Femur (tissue), 1 donor: ENCODE measurements around the gene ERG28.

Experiments used
- DNase-seq: peaks from one replicate; pipeline ENCODE4 v3.0.0-alpha.2; 2017

The ERG28 gene

DNA sequence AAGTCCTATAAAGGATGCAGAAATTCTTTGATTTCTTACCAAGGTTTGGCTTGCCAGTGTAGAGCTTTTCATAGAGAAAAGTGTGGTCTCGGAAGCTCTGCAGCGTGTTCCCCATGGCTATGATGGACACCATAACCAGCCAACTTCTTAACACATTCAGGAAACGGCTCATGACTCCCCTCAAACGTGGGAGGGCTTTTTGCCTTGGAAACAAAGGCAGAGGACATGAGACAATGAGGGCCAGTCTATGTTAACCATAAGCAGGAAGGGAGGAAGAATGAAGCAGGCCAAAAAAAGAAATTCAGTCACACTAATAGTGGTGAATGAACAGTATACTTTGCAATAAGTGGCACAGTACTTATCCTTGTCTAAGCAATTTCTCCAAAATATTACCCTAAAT lies 3.3 kb downstream of the ERG28 start:
- no peak for DNase-seq

DNA sequence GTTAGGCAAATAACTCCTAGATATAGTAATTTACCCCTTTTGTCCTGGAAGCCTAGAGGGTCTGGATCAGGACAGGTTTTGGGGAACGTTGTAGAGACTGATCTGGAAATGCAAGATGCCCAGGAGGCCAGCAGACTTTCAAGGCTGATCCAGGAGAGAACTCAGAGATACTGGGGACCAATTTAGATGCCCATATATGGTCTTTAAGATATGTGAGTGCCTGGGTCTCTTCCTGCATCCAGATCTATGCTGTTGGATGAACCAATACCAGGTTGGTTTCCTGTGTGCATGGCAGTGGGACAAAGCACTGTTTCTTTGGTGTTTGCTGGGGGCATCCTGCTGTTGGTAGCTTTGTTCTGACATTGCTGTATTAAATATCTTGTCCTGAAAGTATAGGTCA lies 5.4 kb downstream of the ERG28 start:
- no peak for DNase-seq

DNA sequence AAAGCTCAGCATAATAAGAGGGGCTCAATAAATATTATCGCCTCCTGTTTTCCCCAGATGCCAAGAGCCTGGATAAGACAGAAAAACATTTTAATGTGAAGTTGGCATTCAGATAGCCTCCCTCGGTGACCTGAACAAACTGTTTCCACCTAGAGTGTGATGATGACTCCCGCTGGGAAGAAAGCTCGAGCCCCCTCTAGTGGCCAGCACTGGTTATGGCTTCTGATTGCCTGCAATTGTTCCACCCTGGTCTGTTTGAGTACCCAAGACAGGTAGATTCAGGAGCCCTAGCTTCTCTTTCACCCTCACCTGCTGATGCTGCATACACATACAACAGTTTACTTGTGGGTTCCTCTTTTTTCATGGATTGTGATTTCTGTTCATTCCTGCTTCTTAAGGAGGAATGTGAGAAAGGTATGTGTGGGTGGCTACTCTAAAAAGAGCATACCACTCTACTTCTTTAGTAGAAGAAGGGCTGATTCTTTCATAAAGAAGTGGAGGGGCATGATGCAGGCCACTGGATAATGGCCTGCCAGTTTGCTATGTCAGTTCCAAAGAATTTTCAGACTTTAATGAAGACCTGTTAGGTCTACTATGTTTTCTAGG lies 6.4 kb downstream of the ERG28 start:
- peak; percentile 84 for DNase-seq

DNA sequence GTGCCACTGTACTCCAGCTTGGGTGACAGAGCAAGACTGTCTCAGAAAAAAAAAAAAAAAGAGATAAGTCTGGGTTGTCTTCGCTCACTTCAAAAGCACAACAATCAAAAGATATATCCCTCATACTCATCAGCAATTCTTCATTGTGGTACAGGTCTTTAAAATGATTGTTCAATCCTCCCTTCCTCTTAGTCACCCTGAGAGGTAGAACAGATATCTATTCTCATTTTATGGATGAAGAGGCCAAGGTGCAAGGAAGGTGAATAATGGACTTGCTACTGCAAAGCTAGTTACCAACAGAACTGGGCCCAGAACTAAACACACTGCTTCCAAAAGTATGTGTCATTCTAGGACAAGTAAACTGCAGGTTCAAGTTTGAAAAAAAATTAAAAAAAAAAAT lies 7.1 kb downstream of the ERG28 start:
- DNase-seq, result no peak

DNA sequence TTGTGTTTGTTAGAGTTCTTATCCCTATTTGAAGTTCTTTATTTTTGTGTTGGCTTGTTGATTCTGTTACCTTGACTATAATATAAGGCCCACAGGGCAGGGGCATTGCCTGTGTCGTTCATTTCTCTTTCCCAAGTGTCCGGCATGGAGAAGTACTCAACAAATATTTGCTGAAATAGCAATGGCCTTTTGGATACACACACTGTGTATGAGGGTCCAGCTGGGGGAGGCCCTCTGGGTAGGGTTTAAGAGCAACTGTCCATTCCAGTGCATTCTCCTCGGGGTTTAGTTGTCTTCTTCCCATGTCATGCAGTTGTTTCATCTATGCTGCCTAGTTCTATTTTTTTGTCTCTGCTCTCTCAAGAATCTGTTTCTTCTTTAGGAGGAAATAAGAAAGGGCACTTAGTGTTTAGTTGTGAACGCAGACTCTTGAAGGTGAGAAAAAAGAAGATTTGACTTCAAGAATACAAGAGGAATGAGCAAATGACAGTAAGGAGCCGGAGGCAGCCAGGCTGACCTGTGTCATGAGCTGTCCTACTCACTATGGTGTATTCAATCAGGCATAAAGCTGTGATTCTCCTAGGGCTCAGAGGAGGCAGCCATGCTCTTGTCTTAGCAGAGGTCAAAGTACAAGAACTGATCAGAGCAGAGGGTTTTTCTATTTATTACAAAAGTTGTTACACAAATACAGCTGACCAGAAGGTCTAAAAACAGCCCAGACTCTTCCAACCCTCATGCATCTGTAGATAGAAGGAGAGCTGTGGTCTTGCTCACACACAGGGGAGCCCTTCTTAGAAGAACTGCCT lies 10.2 kb downstream of the ERG28 start:
- DNase-seq, result no peak

DNA sequence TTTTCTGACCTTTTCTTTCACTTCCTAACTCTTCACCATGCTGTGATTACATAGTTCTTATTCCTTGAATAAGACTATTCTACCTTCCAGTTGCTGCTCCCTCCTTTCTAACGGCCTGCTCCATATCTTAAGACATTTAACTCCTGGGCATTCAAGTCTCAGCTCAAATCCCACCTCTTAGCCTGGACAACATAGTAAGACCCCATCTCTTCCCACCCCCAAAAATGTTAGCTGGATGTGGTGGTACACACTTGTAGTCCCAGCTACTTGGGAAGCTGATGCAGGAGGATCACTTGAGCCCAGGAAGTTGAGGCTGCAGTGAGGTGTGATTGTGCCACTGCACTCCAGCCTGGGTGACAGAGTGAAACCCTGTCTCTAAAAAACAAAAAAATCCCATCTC lies 10.9 kb downstream of the ERG28 start:
- DNase-seq, result no peak

DNA sequence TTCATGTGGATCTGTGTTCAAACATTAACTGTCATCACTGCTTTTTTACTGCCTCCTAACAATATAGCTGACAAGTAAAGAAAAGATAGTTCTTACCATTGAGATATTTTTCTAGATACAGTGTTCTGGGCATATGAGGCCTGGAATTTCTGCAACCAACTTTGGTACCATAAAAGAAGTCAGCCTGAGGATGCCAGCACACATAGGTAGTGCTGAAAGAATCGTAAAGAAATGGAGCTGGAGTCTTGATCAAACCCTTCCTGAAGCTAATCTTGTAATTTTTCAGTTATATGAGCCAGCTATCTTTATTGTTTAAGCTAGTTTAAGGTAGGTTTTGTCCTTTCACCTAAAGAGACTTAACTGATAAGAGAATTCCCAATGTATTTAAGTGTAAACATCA lies 11.3 kb downstream of the ERG28 start:
- DNase-seq, result no peak

DNA sequence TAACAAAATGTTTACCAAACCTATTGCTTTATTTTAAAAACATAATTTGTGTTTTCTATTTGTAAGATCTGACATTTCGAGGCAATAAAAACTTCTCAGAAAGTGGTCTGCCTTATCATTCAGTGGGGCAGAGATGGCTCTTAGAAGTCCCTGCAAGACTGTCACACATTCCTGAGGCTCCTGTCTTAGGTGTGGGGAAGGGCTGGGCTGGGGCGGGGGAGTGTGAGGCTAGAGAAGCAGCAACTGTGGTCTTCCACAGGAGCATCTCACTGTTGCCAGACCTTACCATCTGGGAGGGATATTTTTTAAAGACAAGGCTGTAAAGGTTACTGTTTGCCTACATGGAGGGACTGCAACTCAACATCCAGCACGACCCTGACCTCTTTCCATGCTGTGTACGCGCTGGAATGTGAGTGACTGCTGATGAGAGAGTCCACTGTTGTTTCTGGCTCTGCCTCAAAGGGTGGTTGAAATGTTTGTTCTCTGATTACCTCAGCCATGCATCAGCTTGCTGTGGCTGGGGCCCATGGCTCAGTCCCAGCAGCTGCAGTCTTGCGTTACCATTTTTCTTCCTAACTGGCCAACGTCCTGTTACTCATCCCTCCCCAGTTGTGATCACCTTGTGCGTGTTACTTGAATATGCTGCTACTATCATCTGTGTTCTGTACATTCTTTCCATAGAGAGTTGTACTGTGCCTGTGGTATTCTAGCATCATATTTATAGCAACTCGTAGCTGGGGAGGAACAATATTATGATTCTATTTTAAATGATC lies 12.4 kb downstream of the ERG28 start:
- DNase-seq, result peak; percentile 78

DNA sequence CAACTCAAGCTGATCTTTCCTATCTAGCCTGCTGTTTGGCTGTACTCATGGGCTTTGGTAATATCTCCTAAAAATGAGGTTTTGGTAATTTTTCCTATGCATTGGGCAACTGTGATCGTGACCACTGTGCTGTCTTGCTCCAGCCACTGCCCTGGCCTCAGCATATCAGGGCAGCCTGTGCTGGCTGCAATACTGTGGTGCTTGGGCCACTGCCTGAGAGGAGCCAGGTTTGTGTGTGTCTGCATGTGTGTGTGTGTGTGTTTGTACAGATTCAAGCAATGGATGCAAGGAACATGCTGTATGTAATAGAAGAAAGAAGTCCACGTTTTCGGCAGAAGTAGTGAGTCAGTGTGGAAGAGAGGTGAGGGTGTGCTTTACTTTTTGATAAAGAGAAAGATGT lies 13.0 kb downstream of the ERG28 start:
- DNase-seq, result no peak

DNA sequence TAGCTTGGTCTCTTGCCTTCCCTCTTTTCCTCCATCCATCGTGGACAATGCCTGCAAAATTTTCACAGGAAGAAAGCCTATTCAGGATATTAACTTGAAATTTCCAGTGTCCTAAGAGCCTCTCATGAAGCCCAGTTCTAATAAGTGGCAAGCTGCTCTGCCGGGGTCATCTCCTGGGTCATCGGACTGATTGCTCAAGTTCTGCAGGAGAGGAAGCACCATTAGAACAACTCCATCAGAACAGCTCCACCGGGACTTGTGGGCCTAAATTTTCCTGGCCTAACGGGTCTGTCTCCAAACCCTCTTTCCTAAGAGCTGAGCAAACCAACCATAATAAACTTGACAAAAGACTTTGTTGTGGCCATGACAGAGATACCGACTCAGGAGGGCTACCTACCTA lies 13.9 kb downstream of the ERG28 start:
- no peak for DNase-seq

DNA sequence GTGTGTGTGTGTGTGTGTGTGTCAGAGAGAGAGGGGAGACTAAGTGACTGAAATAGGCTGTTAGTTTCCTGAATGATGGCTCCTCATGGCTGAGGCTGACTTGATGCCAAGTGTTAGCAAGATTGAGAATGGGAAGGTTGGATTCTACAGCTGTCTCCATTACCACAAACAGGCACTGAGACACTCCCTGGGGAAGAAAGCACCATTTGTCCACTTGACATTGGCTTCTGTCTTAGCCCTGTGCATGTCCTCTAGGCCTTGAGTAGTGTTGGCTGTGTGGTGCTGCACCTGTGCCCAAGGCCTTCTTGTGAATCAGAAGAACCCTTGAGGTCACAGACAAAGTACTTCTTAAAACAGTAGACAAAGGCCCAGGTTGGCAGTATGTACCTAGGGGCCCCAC lies 15.6 kb downstream of the ERG28 start:
- no peak for DNase-seq

DNA sequence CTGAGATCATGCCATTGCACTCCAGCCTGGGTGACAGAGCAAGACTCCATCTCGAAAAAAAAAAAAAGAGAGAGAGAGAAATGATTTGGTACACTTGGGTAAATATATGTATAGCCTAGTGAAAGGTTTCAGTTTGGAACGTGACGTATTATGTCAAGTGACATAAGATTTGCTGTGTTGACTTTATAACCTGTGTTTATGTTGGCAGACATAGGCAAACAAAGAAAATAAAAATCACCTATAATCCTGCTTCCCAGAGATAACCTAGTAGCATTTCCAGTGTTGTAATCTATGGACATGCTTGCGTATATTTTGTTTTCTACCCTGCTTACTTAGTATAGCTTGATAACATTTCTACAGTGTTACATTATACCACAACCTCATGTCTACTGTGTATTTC lies 16.7 kb downstream of the ERG28 start:
- no peak for DNase-seq

DNA sequence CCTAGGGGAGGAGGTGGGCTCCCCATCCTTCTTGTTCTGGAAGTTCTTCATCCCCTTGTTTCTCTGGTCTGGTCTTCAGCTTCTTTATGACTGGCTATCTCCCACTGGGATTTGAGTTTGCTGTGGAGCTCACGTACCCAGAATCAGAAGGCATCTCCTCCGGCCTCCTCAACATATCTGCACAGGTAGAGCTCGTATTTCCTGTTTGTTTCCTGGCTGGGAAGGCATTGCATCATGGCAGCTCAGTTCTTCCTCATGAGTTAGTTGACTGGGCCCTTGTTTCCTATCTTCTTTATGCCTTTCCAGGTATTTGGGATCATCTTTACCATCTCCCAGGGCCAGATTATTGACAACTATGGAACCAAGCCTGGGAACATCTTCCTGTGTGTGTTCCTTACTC lies 19.8 kb downstream of the ERG28 start:
- no peak for DNase-seq

DNA sequence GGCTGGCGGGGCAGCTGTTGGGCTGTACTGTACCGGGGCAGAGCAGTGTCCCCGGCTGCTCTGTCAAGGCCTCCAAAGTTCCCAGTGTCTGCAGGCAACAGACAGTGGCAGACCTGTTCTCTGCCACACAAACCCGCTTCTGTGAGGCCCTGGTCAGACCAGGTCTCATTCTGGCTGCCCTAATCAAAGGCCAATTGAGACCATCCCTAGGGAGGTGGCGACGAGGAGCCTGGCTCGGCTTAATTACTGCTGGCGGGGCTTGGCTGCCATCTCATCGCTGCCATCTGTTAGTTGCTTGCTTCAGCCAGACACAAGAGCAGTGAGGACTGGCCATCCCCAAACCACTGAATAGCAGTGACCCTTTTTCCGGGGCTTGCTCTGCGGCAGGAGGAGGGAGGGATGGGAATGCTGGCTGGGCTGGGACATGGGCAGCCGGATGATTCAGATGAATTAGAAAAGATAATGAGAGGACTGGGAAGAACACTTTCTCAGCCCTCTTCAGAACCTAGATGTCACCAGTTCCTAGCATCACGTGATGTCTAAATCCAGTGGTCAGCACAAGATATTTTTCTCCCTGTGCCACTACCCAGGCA lies 24.5 kb downstream of the ERG28 start:
- DNase-seq, result peak; percentile 76

DNA sequence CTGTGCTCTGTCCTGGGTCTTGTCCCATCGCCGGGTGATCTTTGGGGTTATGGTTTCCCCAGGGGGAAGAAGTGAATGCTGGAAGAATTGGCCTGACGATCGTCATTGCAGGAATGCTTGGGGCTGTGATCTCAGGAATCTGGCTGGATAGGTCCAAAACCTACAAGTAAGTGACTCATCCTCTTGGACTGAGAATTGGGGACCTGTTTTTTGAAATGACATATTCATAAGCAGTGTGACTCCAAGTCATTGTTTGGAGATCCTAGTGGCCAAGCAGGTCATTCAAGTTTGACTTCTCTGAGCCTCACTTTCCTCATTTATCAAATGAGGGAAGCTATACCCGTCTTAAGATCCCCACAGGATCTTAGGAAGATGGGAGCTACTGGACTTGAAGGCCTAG lies 25.8 kb downstream of the ERG28 start:
- no peak for DNase-seq

DNA sequence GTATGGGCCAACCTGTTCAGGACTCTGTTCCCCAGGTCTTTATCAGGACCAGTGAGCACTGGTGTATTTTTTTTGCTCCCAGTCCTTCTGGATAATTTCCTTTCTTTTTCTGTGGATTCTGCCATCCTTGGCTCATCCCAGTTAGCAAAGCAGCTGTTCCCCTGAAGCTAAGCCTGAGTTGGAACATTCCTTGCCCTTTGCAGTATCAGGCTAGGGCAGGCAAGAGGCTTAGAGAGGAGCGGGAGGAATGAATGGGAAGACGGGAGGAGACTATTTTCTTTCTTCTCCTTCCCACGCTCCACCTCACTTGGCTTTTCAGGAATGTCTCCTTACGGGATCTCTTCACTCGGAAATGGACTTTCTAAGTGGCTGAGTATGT lies 29.2 kb downstream of the ERG28 start:
- DNase-seq, result no peak

DNA sequence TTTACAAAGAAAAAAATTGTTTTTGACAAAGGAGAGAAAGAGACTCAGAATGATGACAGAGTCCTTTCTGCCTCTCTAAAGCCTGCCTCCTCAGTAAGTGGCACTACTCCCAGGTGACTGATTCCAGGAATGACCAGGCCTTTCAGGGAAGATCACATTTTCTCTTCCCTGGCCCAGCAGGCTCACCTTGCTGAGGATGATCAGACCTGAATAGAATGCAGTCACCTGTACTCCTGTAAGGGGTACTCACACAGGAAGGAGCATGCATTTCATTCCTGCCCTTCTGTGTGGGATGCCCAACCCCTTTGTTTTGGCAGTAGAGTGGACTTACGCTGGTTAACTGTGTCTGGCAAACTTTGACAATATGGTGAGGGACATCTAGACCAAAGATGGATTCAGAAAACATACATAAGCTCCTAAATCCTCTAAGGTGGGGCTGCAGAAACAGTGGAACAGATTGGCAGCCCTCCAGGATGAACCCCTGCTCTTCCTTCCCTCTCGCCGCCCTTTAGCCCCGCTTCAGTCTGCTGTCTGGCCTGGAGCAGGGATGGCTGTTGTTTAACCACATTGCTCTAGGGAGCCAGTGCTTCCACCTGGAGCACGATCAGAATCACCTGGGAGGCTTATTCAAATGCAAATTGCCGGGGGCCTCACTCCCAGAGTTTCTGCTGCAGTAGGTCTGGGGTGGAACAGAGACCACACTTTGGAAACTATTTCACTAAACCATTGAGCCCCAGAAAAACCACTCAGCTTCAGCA lies 29.8 kb downstream of the ERG28 start:
- DNase-seq, result no peak

DNA sequence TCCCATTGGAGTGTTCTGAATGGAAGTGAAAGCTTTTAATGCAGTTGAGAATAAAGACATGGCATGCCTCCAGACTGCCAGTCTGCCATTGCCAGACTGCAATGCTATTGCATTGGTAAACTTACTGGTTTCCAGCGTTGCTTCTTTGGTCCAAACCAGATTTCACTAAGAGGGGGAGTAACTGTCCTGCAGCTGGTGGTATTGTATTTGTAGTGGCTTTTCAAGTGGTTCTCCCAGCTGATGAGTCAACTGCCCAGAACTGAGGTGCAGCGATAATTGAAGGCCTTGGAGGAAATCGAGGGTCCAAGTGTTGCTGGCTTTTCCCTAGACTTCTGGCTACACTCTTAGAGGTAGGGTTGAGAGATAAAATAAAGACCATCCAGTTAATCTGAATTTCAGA lies 31.9 kb downstream of the ERG28 start:
- DNase-seq, result no peak

DNA sequence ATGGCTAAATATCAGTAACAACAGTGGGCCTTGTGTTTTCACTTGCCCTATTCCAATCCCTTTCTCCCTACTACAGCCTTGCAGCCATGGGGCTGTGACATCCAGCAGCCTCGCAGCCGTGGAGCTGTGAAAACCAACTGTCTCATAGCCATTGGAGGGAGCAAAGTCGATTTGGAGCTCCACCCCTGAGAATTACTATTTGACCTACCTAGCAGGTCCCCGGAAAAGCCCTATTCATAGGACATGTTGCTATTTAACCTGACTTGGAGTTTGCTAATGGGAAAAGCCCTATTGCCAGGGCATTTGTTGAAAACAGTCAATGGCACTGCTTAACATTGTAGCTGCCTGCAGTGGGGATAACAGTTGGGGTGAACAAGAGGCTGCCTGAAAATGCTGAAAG lies 33.3 kb downstream of the ERG28 start:
- DNase-seq, result no peak

DNA sequence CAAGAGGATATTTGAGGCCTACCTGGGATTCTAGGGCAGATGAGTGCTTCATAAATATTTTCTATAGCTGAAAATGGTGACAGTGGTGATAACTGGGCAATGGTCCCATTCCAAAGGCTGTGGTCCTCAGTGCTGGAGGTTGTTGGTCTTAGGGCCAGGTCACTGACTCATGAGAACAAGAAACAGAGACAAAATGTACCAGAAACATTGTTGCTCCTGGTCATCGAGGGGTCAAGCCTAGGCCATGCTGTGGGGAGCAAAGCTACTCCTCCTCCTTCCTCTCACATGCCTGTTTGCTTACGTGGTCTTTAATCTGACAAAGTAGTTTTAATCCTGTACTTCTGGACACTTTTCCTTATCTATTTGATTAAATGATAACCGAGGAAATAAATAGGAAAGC lies 33.8 kb downstream of the ERG28 start:
- no peak for DNase-seq

DNA sequence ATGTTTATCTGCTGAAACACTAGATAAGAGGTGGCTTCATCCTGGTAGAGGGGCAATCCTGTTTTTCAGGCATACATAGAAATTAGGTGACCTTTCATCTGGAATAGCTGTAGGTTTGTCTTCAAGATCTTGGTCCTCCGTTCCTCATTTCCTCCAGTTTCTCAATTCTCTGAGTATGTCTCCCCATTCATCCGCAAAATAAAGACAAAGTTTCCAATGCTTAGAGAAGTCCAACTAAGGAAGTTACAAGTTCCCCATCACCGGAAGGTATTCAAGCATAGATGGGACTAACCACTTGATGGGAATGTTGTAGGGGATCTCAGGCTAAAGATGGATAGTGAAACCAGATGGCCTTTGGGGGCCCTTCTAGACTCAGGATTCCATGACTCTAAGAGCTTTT lies 34.3 kb downstream of the ERG28 start:
- no peak for DNase-seq

DNA sequence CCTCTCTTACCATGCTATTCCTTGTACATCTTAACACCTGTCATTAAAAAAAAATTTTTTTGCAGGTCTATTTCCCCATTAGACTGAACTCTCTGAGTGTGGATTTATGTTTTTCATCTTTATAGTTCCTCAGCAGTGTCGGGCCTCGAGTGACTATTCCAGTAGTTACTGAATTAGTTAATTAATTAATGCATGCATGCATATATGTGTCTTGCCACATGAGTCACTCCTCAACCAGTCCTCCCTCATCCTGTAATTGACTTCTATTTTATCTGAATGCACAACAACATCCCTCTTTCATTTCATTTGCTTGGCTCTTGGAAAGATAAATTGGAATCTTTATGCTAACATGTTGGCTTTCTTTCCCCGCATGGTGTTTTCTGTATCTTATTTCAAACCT lies 35.6 kb downstream of the ERG28 start:
- DNase-seq, result no peak

DNA sequence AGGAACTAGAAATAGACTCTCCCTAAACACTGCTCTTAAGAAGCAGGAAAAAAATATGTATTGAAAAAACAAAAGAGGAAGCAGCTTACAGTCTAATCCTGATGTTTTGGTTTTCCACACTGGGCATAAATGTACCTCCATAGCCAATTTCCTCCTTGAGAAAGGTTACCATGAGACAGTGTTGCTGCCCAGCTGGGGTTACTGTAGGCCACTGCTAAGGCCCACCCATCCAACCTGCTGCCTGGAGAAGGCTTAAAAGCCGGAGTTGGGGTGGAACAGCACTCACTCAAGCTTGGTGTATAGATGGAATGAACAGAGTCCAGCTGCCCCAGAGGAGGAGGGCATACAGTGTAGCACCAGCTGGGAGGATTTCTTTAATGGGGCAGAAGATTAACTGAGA lies 41.1 kb downstream of the ERG28 start:
- no peak for DNase-seq
